Measurements from ENCODE around the gene APOE. TPM values are rescaled to one million over a fixed set of nuclear protein-coding genes. Genes with fewer than 3 reads are reported as not detected.
A peak's percentile ranks its signal among the peaks of the same experiment; 100 is the strongest.
"Not testable (repeated sequence)": the region's sequence is repeated elsewhere in the genome, so short reads cannot be mapped to it uniquely, and the experiment has no call there.

Gene APOE
- total RNA-seq, 4 donors from 2014 or later = 7.8 to 44.4 (median 31.7) TPM

DNA sequence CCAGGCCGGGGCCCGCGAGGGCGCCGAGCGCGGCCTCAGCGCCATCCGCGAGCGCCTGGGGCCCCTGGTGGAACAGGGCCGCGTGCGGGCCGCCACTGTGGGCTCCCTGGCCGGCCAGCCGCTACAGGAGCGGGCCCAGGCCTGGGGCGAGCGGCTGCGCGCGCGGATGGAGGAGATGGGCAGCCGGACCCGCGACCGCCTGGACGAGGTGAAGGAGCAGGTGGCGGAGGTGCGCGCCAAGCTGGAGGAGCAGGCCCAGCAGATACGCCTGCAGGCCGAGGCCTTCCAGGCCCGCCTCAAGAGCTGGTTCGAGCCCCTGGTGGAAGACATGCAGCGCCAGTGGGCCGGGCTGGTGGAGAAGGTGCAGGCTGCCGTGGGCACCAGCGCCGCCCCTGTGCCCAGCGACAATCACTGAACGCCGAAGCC, 3.3 kb downstream of the APOE start:
- no peaks in the 10 kb centered on the region for H3K36me3 ChIP-seq
- H3K27me3 ChIP-seq = peaks cover 80% of the 10 kb centered on the region
- H3K4me1 ChIP-seq = peaks cover 0 to 35% (median 4%) of the 10 kb centered on the region in 3 donors
- ATAC-seq = no peak
- H3K4me3 ChIP-seq = no peak overlapping the region
- WGBS, 2 donors (ENCODE audit: low coverage in 1 of 2) = 87 to 100% methylated on average over 4 of the region's 44 CpGs
- TF ChIP-seq POLR2AphosphoS5 (IDR thresholded peaks at IDR 0.05) (no peak), POLR2A (IDR thresholded peaks at IDR 0.05) (no peak), EP300 (IDR thresholded peaks at IDR 0.05) (no peak)
- TF ChIP-seq, protein P1, sequence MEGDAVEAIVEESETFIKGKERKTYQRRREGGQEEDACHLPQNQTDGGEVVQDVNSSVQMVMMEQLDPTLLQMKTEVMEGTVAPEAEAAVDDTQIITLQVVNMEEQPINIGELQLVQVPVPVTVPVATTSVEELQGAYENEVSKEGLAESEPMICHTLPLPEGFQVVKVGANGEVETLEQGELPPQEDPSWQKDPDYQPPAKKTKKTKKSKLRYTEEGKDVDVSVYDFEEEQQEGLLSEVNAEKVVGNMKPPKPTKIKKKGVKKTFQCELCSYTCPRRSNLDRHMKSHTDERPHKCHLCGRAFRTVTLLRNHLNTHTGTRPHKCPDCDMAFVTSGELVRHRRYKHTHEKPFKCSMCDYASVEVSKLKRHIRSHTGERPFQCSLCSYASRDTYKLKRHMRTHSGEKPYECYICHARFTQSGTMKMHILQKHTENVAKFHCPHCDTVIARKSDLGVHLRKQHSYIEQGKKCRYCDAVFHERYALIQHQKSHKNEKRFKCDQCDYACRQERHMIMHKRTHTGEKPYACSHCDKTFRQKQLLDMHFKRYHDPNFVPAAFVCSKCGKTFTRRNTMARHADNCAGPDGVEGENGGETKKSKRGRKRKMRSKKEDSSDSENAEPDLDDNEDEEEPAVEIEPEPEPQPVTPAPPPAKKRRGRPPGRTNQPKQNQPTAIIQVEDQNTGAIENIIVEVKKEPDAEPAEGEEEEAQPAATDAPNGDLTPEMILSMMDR (IDR thresholded peaks at IDR 0.05) = no peak
- no peaks in the 10 kb centered on the region for H3K9me3 ChIP-seq
- H3K27ac ChIP-seq = no peak overlapping the region

DNA sequence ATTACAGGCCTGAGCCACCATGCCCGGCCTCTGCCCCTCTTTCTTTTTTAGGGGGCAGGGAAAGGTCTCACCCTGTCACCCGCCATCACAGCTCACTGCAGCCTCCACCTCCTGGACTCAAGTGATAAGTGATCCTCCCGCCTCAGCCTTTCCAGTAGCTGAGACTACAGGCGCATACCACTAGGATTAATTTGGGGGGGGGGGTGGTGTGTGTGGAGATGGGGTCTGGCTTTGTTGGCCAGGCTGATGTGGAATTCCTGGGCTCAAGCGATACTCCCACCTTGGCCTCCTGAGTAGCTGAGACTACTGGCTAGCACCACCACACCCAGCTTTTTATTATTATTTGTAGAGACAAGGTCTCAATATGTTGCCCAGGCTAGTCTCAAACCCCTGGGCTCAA, 4.2 kb downstream of the APOE start:
- H3K4me3 ChIP-seq = no peak overlapping the region
- WGBS, 2 donors (ENCODE audit: low coverage in 1 of 2) = 90% methylated on average over 2 of the region's 5 CpGs; no CpG with 5 or more reads in 1 of the 2 donors
- TF ChIP-seq, protein P1 (IDR thresholded peaks at IDR 0.05) = no peak
- TF ChIP-seq POLR2AphosphoS5 (IDR thresholded peaks at IDR 0.05) = no peak
- TF ChIP-seq EP300 (IDR thresholded peaks at IDR 0.05) = no peak
- no peak for TF ChIP-seq POLR2A (IDR thresholded peaks at IDR 0.05)
- H3K36me3 ChIP-seq = no peaks in the 10 kb centered on the region
- H3K27ac ChIP-seq = no peak overlapping the region
- H3K27me3 ChIP-seq = peaks cover 77% of the 10 kb centered on the region
- H3K9me3 ChIP-seq = no peaks in the 10 kb centered on the region
- ATAC-seq = no peak
- H3K4me1 ChIP-seq = peaks cover 0 to 35% (median 4%) of the 10 kb centered on the region in 3 donors

DNA sequence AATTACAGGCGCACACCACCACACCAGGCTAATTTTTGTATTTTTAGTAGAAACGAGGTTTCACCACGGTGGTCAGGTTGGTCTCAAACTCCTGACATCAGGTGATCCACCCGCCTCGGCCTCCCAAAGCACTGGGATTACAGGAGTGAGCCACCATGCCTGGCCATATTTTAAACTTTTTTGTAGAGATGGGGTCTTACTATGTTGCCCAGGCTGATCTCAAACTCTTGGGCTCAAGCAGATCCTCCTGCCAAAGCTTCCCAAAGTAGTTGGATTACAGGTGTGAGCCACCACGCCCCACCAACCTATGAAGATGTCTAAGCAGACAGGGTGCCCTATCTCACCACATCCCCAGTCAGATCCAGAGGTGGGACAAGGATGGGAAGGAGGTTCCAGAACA, 6.3 kb downstream of the APOE start:
- not testable (repeated sequence) for H3K9me3 ChIP-seq, H3K36me3 ChIP-seq, H3K4me3 ChIP-seq, H3K27ac ChIP-seq, ATAC-seq
- 100% methylated on average over 2 of the region's 6 CpGs; no CpG with 5 or more reads in 1 of the 2 donors for WGBS, 2 donors (ENCODE audit: low coverage in 1 of 2)
- Histone ChIP-seq H3K27me3 (peaks cover 56% of the 10 kb centered on the region), H3K4me1 (peaks cover 0 to 25% (median 0%) of the 10 kb centered on the region in 3 donors)

DNA sequence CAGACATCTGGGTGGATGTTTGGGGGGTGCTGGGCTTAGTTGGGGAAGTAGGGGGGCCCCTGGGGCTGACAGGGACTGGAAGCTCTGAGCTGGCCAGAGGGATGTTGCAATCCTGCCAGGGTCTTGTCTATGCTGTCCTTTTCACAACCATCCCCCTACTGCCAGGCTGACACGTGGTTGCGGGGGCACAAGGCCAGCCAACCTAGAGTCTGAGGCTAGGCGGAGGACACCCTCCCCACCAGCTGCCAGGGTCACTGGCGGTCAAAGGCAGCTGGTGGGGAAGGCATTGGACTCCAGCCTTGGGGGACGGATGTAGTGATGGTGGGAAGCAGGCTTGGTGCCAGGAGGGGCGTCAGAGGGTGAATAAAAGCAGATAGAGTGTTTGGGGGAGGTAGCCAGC, 7.3 kb downstream of the APOE start:
- Histone ChIP-seq H3K4me1 (peaks cover 0 to 25% (median 0%) of the 10 kb centered on the region in 3 donors), H3K36me3 (no peaks in the 10 kb centered on the region), H3K27ac (no peak overlapping the region), H3K27me3 (peaks cover 46% of the 10 kb centered on the region), H3K4me3 (no peak overlapping the region), H3K9me3 (no peaks in the 10 kb centered on the region)
- ATAC-seq = peak; percentile 34
- WGBS, 2 donors (ENCODE audit: low coverage in 1 of 2) = 55 to 60% methylated on average over 1 to 4 of the region's 6 CpGs
- no peak for TF ChIP-seq POLR2A (IDR thresholded peaks at IDR 0.05)
- TF ChIP-seq EP300 (IDR thresholded peaks at IDR 0.05) = no peak
- TF ChIP-seq POLR2AphosphoS5 (IDR thresholded peaks at IDR 0.05) = no peak
- TF ChIP-seq, protein P1 (IDR thresholded peaks at IDR 0.05) = no peak

DNA sequence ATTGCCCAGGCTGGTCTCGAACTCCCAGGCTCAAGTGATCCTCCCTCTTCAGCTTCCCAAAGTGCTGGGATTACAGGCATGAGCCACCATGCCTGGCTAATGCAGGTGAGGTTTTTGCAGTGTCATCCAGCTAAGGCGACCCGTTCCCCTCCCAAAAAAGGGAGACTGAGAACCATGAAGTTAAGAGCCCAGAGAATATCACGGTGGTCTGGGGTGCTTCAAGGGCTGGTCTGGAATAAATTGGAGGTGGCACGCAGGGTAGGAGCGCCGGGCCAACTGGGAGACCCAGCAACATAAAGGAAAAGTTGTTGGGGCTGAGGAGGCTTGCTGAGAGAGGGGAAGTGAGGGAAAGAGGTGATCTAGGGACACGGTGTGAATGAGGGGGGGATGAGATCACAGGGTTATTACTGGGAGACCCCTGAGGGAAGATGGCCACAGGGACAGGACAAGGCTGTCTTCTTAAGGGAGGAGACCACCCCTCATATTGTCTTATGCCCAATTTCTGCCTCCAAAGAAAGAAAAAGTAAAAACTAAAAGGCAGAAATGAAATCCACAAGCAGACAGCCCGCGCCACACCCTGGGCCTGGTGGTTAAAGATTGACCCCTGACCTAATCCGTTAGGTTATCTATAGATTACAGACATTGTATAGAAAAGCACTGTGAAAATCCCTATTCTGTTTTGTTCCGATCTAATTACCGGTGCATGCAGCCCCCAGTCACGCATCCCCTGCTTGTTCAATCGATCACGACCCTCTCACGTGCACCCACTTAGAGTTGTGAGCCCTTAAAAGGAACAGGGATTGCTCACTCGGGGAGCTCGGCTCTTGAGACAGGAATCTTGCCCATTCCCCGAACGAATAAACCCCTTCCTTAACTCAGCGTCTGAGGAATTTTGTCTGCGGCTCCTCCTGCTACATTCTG, 8.2 kb downstream of the APOE start:
- WGBS, 2 donors (ENCODE audit: low coverage in 1 of 2) = 65 to 70% methylated on average over 11 to 16 of the region's 23 CpGs
- Histone ChIP-seq H3K4me3 (peak overlapping the region in 1 of 2 donors; percentile 54), H3K4me1 (peaks cover 0 to 25% (median 0%) of the 10 kb centered on the region in 3 donors), H3K27me3 (peaks cover 38% of the 10 kb centered on the region)
- not testable (repeated sequence) for H3K9me3 ChIP-seq, ATAC-seq, H3K27ac ChIP-seq, H3K36me3 ChIP-seq

DNA sequence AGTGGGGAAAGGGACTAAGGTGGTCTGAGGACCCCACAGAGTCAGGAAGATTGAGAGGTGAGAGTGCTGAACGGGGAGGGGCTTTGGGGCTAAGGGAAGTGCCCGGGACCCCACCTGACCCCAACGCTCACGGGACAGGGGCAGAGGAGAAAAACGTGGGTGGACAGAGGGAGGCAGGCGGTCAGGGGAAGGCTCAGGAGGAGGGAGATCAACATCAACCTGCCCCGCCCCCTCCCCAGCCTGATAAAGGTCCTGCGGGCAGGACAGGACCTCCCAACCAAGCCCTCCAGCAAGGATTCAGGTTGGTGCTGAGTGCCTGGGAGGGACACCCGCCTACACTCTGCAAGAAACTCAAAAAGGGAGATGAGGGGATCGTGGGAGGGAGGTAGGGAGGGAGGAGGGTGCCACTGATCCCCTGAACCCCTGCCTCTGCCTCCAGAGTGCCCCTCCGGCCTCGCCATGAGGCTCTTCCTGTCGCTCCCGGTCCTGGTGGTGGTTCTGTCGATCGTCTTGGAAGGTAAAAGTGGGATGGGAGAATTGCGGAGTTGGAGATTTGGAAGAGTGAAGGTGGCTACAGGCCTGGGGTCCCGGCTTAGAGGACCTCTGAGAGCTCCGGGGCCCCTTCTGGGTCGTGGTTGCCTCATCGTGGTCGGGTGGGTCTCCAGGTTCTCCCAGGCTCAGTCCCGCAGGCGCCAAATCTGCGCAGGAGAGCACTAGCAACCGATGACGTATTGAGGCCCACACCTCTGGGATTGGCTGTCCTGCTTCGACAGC, 9.0 kb downstream of the APOE start, which contains the start of gene APOC1:
Gene APOC1 (plus strand): TSS at position 176 of the 774 bp plus-strand sequence. CDS start 284 bp downstream, at position 460.
- Histone ChIP-seq H3K27me3 (peaks cover 34% of the 10 kb centered on the region), H3K4me3 (peak within 1 kb of the TSS; percentile 42 to 54), H3K4me1 (peaks cover 0 to 25% (median 0%) of the 10 kb centered on the region in 3 donors), H3K27ac (peak within 1 kb of the TSS in 1 of 4 donors; percentile 37)
- H3K9me3 ChIP-seq, H3K36me3 ChIP-seq: not testable (repeated sequence)
- peak; percentile 95 for ATAC-seq
- WGBS, 2 donors (ENCODE audit: low coverage in 1 of 2) = 14 to 45% methylated on average over 8 to 15 of the region's 28 CpGs

Data from gastroesophageal sphincter (tissue), 4 donors.